Stimulated activated CD4-positive, alpha-beta T cell treated with anti-CD3 and anti-CD28 coated beads, Interleukin-4, amount 100 ng/mL, for 24 hours (primary cell): ENCODE results near the gene CACNA1C.

Experiments used
- DNase-seq: peaks from one replicate; pipeline ENCODE4 v3.0.0-alpha.2; 2020

CACNA1C gene

DNA sequence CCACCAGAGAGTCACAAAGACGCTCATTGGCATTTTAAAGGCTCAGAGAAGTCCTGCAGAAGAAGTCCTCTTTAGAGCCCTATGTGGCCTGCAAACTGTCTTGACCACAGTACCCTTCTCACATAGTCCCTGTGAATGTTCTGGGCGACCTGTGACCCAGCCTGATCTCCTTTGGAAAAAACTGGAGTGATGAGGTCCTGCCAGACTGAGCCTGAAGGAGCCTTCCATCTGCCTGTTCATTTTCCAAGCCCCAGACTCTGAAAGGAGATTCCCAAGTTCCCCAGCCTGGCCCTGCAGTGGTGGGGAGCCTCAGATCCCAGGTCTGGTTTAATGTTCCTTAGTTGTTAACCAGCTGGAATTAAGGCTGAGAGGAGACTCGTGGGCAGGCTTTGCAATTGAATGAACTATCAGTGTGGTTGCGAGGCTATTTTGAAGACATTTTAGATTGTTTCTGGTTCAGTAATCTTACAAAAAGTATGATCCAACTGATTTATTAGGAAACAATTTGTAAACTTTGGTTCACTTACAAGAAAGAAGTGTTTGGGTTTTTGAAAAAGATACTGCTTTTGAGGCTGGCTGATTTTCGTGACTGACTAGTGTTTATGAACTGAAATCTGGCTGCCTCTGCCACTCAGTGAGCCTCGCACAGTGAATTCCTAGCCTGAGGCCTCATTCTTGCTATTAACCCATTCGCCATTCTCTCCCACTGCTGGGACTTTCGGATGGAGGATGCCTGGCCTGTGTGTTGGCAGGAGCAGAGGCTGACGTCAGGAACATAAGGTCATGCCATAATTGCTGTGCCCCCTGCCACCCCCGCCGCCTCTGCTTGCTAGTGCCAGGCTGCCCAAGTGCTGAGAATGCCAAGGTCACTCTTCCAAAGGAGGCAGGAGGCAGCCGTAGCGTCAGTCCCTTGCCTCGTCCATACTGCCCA lies 249.0 kb downstream of the CACNA1C start:
- DNase-seq = no peak

GRCh38 chr12:2302711-2303580 lies 250.2 kb downstream of the CACNA1C start:
- no peak for DNase-seq

DNA sequence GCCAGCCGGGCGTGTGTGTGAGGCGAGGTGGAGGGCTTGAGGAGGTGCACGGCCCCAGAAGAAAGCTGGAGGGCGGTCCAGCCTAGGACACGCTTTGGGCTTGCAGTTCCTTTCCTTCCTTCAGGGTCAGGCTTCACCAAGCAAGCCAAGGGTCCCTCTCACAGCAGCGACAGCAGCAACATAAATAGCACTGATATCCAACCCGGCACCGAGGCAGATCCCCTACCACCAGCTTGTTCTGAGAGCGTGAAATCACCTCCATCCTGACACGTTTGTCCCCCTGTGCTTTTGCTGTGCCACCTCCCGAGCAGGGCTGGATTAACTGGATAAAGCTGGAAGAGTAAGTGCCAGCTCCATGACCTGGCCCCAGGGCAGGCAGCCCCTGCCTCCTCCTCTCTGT lies 251.4 kb downstream of the CACNA1C start:
- DNase-seq = no peak

DNA sequence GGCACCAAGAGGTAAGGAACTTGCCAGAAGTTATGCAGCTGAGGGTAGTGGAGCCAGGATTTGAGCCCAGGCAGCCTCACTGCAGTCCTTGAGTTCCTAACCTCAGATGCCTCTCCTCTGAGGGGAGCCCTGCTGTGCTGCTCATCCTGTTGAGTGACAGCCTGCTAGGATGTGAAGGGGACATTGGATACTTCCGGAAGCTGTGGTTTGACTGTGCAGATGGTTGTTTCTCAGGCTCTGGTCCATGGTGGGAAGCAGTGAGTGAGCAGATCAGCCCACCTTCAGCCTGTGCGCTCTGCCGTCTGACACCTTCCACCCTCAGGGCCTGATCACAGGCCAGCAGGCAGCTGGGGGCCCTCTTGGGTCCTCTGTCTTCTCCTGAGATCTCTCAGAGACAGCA lies 253.2 kb downstream of the CACNA1C start:
- no peak for DNase-seq

GRCh38 chr12:2306735-2307134 lies 253.9 kb downstream of the CACNA1C start:
- no peak for DNase-seq

DNA sequence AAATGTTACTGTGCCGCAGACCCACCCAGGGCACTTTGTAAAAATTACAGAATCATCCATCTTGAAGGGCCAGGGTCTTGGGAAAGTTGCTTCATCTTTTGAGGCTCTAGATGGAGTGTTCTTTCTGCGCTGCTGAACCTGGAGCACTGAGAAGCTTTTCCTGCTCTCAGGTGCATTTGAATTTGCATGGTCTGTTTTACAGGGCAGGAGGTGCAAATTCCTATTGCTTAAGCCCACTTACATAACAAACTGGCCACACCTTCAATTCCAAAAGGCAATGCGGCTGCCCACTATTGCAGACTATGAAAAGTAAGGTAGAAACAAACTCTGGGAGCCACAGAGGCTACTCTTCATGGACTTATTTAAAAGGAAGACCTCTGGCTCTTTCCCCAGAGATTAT lies 254.8 kb downstream of the CACNA1C start:
- DNase-seq = no peak

DNA sequence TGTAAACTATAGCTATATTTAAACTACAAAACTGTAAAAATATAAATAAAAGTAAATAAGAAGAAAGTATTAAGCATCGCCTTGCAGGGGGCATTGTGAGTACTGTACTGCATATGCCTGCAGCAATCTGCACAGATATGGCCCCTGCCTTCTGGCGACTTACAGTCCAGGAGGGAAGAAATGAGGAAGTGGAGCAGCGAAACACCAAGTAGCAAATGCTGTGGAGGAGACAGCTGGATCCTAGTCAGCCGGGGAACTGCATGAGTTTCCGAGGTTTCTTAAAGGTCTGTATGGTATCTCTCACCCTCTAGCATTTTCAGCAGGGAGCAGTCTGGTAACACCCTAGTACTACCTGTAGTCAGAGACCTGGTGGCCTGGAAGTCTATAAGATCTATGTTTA lies 256.9 kb downstream of the CACNA1C start:
- DNase-seq = no peak

- no peak for DNase-seq
Measured at GRCh38 chr12:2311020-2311778, 258.4 kb downstream of the CACNA1C start.

DNA sequence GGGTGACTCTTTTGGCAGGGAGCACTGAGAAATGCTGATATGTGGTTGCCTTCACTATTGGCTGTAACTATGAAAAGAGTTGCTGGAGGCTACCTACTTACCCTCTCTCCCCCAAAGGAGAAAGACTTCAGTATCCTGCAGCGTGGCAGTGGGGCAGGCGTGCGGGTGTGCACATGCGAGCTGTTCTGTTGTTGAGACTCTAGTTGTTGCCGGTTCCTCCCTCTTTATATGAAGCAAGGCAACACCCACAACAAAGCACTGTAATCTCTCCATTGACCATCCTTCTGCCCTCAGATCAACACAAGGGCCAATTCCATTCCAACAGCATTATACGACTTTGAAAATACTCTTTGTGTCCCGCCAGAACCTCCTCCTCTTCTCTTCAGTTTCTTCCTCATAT lies 259.4 kb downstream of the CACNA1C start:
- no peak for DNase-seq

GRCh38 chr12:2312770-2313169 lies 260.0 kb downstream of the CACNA1C start:
- no peak for DNase-seq

- no peak for DNase-seq
Measured at GRCh38 chr12:2314492-2314891, 261.7 kb downstream of the CACNA1C start.

GRCh38 chr12:2317772-2318171 lies 265.0 kb downstream of the CACNA1C start:
- DNase-seq = no peak

DNA sequence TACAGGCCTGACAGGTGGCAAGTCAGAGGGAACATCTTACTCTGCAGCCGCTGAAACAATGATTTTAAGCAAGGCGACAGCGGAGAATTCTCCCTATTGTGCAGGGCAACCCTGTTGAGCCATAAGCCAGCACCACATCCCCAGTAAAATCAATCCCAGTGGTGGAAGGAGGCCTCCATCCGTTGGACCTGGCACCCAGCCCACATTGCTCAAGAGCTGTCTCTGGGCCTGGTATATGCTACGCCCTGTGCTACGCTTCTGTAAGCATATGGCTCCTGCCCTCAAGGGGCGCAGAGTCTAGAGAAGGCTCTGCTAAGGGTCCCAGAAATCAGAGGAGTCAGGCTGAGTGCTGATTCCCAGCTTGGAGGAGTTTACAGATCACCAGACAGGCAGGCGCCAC lies 265.5 kb downstream of the CACNA1C start:
- no peak for DNase-seq

- DNase-seq = no peak
Measured at GRCh38 chr12:2319136-2319535, 266.3 kb downstream of the CACNA1C start.

DNA sequence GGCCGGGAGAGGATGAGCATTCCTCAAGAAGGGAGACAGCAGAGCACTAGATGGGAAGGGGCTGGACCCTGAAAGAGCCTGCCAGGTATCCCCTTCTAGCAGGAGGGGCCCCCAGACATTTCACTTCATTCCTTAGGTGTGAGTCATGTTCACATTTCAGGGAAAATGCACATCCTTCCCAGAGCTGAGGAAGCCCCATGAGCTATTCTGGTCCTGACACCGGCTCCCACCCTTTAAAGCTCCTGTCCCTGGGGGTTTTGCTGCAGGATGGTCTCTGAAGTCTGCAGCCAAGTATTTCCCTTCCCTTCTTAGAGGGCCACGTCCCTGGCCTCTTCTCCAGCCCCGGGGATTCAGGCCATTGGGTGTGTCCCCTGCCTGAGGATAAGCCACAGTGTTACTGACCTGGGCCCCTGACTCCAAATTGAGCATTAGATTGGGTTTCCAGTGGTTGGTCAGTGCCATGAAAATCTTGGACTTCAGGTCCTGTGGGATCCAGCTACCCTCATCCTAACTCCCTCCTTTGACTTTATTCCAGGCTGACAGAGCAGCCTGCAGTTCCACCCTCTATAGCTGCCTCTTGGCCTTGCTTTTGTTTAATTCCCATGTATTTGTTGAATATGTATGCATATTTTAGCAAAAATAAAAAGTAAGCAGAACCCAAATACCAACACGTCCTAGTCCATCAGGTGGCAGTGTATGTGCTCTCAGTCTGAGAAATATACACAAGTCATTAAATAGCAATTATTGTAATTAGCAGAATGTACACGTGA lies 267.1 kb downstream of the CACNA1C start:
- no peak for DNase-seq

- DNase-seq = no peak
Measured at GRCh38 chr12:2320841-2321240, 268.1 kb downstream of the CACNA1C start.

DNA sequence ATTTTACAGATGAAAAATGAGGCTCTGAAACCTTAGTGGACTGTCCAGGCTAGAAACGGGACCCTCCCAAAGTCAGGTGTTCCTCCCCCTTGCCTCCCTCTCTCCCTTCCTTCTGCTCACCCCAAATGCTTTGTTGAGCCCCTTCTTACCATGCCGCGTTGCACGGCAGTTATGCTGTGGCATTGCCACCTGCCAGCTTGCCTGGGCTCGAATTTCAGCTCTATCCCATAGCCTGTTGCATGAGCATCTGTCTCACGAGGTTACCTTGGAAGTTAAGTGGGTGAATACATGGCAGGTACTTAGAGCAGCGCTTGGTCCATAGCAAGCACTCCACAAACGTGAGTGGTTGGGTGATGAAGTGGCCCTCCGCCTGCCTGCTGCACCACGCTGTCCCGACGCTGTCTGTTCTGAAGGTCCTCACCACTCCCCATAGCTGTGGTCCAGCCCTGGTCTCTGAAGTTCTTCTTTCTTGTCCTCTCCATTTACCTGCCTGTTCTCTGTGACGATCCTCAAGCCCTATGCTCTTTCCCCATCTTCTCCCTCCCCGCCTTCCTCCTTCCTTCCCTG lies 269.9 kb downstream of the CACNA1C start:
- DNase-seq = no peak

DNA sequence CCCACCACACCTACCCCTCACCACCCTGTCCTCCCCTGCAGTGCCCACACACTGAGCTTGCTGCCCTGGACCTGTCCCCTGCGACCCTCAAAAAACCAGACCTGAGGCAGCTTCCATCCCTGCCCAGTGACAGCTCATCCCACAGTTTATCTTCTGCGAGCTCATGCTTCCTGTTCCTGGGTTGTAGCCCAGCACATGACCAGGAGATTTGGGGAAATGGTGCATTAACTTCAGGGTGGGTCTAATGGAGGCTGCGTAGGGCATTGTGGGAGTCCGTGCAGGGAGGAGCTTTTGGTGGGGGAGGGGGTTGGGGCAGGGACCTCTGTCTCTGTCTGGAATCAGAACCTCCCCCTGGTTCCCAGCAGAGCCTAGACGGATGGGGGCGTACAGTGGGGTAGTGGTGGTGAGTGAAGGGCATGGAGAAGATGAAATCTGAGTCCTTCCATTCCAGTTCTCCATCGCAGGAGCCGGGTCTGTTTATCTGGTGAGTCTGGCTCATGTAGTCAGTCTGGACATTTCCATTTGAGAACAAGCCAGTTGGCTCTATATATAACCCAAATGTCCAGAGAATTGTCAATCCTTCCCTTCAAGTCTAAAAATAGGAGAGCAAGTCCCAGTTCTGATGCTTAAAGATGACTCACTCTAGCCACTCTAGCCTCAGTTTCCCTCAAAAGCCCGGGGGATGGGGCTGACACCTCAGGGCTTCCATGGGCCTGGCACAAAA lies 270.9 kb downstream of the CACNA1C start:
- no peak for DNase-seq

DNA sequence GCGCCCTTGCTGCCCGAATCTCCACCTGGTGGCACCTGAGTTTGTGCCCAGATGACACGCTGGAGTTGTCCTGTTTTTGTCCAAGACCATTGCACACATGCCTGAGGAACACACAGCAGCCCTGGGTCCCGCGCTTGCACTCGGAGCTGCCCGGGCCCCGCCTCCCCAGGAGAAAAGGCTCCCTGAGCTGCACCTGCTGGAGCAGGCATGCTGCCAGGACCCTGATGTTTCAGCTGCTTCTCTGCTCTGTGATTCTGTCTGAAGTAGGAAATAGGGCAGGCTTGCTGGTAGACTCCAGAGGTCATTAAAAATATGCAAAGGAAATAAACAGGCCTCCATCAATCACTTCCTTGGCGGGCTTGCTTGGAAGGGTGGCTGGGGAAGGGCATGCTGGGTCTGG lies 271.6 kb downstream of the CACNA1C start:
- no peak for DNase-seq

GRCh38 chr12:2325519-2325918 lies 272.7 kb downstream of the CACNA1C start:
- DNase-seq = no peak

- DNase-seq = no peak
Measured at GRCh38 chr12:2326470-2326869, 273.7 kb downstream of the CACNA1C start.
